T1000 (cell line): ENCODE data around the gene CEACAM4.

Experiments
- DNase-seq: peaks from one replicate; lab custom pipeline; 2025; ENCODE audit warnings: mixed read lengths; lab: John Stamatoyannopoulos, UW

The CEACAM4 gene

DNA sequence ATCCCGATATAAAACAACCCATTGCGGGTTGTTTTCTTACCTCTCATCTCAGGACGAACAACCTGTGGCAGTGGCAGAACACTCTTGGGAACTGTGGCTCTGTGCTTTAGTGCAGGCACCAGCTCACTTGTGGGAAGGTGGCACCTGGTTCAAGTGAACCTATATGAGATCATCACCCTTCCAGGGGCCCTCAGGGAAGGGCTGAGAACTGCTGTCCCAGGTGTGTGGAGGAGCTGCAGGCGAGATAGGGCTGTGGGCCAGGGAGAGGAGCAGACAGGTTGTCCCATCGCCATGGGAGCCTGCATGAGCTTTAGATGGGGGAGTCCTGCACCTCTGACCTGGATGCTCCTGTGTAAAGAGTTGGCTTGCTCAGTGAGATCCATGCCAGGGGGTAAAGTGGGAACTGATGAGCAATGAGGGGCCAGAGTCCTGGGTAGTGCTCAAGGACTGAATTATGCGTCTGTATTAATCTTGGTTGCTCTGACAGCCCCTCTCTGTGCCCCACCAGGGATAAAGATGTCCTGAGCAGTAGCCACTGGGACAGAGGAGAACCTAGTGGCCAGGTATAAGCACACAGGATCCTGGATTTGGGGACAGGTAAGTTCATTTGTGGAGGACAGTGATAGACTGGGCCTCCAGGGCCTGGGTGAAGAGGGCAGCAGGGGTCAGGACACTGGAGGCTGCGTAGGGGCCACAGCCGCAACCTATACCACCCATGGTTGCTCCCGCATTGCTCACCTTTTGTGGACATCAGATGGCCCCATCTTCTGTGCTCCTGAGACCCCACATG, 8.7 kb downstream of the CEACAM4 start:
- DNase-seq, result no peak

DNA sequence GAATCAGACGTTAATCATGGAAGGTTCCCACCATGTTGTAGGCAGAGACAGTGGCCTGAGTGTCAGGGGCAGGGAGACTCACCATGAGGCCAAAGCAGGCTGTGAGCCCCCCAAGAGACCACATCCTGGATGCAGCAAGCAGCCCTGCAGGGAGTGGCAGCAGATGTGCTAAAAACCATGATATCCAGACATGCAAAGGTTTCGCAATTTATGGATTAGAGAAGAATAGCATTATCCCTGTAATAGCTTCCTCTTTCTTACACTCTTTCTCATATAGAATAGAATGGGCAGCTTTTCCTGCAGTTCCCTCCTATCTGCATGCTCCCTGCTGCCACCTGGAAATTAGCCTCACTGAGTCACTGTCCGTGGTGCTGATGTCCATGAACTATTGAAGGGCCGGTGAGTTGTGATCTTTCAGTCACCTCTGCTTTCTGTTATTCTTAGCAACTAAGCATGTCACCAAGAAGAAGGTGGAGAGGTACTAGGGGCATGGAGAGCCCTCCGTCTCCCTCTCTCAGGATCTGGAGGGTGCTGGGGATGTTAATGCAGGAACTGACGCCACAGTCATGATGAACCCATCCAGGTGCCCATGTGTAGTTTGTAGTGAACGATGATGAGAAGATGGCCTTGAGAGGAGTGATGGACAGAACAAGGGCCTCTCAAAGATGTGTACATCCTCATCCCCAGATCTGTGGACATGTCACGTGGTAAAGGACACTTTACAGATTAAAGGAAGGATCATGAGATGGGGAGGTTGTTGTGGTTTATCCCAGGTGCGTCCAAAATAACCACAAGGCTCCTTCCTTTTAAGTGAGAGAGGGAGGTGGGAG, 9.9 kb downstream of the CEACAM4 start:
- no peak for DNase-seq

DNA sequence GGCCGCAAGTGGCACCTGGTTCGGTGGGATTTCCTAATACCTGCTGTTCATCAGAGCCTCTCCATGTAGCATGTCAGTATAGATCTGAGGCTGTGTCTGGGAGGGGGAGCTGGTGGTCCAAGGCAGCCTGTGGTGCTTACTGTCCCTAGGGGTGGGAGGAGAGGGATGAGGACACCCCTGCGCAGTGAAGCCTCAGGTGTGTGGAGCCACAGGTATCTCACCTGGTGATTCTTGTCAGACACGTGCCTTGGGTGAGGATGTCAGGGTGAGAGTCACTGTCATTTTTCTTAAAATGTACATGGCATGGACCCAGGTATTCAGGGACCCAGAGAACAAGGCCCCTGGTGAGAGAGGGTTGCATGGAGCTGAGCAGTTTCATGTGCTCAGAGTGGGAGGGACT, 11.7 kb downstream of the CEACAM4 start:
- DNase-seq, result no peak

DNA sequence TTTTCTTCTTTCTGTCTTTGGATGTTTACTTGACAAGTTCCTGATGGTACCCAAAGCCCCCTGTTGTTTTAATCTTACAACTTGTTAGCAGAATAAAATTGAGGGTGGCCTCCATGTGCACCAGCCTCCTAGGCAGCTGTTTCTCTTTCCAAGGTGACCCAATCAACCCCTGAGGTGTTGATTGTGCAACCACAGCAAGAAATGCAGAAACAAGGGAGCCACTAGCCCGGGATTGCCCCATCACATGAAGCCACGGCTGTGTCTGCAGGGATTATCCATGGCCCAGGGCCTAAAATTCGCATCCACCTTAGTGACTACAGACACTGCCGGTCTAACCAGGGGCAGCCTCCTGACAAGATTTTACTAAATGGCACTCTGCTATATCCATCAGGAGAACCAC, 14.4 kb downstream of the CEACAM4 start:
- DNase-seq, result no peak

DNA sequence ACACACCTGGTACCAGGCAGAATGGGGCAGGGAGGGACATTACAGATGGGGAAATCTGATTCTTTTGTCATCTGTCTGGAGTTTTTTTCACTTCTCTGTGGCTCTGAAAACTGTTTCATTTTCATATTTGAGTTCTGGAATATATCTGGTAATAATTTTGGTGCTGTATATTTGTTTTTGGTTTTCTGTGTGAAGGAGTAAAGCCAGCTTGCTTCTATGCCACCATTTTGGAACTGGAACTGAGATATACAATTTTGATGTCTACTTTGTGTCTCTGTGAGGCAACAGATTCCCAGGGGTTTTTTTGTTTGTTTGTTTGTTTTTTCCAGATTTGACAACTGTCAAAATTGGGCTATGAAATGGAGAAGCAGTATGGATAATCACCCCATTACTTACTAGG, 16.1 kb downstream of the CEACAM4 start:
- DNase-seq, result no peak

DNA sequence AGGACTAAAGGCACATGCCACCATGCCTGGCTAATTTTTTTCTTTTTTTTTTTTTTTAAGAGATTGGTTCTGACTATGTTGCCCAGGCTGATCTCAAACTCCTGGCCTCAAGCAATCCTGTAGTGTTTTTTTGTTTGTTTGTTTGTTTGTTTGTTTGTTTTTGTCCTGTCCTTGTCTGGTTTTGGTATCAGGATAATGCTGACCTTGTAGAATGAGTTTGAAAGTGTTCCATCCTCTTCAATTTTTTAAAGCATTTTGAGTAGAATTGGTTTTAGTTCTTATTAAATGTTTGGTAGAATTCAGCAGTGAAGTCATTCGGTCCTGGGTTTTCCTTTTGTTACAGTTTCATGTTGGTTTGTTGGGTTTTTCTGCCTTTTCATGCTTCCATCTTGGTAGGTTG, 19.2 kb downstream of the CEACAM4 start:
- DNase-seq, result no peak

DNA sequence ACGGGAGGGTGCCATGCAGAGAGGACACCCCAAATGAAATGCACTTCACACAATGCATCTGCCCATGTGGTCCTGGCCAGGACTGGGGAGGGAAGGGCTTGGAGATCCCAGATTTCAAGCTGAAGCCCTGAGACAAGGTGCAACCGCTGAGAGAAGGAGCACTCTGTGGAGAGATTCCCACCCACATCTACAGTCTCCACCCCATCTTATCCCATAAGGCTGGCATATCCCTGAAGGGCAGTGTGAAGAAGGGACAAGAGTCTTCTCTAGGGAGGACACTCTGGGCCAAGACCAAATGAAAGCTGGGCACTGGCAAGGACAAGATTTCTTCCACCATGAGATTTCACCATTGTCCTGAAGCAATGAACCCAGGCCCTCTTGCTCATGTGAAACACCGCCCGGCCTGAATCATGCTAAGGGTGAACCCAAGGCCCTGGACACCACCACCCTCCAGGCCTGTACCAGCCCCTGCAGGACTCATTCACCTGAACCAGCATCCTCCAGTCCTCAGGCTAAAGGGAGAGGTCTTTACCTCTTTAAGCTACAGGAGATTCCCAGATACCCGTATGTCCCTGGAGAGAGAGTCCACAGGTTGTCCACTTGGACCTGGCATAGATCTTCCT, 20.5 kb downstream of the CEACAM4 start:
- DNase-seq, result no peak

DNA sequence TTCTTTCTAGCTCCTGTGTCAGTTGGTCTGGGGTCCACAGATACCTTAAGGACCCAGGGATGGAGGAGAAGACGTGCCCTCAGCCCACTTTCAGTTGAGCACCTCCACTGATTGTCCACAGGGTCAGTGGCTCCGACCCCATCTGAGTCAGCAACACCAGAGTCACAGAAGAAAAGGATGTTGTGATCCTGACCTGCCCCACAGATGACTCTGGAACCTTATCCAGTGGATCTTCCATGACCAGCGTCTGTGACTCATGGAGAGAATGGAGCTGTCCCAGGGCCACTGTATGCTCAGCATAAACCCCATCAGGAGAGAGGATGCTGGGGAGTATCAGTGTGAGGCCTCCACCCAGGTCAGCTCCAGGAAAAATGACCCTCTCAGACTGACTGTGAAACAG, 22.0 kb downstream of the CEACAM4 start:
- DNase-seq, result no peak

DNA sequence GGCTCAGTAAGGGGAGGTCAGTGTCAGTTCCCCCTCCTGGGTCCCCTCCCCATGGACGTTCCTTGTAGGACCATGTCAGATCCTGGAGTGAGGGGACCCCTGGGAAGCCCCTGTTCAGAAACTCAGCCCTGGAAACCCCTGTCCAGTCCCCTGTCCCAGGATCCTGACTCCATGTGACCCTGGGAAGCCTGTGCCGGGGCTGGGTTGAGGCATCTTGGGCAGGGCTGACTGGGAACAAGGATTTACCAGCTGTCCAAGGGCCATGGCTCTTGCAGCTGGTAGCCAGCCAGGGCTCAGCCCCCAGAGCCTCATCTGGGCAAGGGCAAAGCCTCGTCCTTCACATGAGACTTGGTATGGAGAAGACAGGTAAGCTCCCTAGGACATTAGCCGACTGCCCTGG, 25.1 kb downstream of the CEACAM4 start:
- no peak for DNase-seq

DNA sequence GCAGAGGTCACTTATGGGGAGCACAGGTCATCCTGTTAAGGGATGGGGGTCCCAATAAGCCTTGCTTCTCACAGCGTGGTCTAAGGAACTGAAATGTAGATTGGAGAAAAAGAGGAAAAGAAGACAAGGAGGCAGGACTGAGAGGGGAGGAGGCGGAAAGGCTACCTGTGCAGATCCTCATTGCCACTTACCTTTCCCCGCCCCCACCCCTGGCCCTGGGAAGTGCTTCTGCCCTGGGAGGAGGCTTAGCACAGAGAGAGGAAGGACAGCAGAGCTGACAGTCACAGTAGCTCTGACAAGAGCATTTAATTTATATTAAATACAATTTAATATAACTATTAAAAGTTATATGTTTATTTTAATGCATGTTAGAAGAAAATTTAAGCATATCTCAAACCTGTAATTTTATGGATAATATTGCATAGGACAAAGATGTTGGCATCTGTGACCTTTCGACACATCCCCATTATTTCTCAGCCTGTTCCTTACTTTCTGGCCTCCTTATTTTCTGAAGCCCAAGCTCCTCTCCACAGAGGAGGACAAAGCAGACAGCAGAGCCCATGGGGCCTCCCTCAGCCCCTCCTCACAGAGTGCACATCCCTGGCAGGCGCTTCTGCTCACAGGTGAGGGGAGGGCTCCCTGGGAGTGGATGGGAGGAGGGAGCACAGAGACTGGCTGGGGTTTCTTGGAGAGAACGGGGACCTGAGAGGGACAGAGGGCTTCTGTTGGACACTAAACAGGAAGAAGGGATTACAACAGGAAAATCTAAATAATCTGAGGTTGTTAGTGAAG, 27.5 kb downstream of the CEACAM4 start:
- DNase-seq, result no peak

DNA sequence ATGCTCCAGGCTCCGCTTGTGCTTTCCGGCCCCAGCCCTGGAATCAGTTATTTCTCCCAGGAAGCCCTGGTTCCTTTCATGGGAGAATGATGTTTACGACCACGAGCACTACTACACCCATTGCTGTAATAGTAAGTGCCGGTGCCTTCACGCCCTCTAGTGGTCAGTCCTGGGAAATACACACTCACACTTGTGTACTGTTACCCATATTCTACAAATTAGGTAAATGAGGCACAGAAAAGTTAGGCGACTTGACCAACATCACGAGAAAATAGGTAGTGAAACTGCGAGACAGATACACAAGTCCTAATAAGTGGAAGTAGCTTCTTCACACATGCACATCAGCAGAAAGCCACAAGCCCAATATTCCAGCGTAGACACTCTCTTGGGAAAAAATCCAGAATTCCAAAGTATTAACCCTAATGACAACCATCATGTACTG, 29.3 kb downstream of the CEACAM4 start:
- peak; percentile 22 for DNase-seq

DNA sequence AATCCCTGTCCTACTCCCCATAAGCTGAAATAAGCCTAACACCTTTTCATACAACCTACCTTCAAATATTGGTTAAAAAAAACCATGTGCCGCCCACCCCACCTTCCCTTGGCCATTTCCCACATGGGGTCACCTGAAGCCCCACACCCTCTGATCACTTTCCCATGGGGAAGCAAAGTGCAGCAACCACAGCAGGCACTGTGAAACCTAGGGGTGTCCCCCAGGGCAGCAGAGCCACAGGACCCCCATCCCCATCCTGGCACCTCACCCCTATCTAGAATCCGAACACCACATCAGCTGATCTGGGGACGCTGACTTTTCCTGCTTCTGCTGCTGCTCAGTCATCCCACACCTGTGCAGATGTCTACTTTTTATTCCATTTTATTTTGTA, 31.0 kb downstream of the CEACAM4 start:
- DNase-seq, result no peak

DNA sequence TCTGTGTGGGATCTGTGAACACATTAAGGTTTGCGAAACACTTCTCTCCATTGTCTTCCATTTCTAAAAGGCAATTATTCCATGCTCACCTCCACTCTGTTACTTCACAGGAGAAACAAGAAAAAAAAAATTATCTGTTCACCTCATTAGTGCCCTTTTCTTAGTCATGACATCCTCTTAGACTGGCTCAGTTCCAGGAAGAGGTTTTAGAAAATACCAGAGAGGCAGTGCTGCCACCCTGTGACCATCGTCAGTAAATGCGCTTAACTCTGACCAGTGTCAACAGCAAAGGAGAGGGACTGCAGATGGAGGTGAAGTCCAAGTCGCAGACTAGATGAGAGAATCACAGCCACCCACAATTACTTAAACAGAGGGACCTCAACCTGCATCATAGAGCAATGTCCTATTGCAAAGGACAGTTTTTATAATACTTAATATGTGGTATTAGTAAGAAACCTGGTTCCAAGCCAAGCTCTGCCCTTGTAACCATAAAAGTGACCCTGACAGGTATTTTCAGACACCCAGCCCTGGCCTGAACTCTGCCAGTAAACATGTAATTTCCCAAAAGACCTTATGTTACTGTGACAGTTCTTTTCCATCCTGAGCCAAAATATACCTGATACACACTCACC, 31.5 kb downstream of the CEACAM4 start:
- peak; percentile 5 for DNase-seq

DNA sequence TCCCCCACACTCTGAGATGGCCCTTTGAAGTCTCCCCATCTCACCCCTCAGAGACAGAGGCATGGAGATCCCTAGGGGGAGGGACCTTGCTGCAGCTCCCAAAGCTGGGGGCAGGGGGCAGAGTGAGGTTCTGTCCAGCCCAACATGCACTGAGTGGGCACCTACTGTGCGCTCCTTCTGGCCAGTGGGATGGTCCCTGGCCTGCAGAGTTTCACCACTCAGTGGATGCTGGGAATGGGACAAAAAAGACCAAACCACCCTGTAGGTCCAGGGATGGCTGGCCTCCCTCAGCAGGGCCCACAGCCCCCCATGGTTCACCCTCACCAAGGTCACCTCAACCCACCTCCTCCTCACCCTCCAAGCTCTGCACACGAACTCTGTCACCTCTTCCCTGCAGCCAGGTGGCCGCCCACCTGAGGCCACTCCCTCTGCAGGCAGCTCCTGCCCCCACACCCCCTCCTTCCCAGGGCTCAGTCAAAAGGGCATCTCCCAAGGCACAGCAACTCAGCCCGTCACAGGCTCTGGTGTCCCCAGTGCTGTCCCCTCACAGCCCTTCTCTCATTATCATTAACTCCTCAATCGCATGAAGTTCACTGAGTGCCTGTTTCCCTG, 34.8 kb downstream of the CEACAM4 start:
- DNase-seq, result no peak

DNA sequence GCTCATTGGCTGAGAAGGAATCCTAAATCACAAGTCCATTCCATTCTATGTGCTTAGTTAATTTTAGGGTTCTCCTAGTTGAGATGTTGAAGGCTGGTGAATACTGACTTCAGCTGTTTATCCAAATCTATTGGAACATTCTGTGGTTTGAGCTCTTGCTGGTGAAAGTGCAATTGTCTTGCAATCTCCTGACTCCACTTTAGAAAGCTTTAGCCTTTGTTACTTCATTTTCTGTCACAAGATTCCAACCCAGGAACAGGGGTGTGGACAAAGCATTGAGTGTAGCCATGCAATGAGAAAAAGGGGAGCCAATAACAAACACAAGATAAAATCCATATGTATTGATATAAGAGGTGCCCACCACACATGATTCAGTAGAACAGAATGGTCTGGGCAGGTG, 35.9 kb downstream of the CEACAM4 start:
- DNase-seq, result no peak

DNA sequence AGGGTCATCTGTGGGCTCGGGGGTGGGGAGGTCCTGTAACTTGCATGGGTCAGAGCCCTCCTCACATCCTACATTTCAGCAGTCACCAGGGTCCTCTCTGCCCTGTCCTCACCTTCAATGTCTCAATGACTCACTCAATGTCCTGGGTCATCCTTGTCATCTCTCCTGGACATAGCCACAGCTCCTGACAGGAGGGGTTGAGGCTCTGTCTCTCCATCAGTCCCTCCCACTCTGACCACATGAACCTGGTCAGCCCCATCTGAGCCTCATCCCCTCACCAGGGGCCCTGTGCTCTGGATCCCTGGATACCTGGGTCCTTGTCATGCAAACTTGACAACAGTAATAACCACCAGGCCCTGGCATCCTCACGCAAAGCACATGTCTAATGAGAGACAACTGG, 37.5 kb downstream of the CEACAM4 start:
- DNase-seq, result no peak

DNA sequence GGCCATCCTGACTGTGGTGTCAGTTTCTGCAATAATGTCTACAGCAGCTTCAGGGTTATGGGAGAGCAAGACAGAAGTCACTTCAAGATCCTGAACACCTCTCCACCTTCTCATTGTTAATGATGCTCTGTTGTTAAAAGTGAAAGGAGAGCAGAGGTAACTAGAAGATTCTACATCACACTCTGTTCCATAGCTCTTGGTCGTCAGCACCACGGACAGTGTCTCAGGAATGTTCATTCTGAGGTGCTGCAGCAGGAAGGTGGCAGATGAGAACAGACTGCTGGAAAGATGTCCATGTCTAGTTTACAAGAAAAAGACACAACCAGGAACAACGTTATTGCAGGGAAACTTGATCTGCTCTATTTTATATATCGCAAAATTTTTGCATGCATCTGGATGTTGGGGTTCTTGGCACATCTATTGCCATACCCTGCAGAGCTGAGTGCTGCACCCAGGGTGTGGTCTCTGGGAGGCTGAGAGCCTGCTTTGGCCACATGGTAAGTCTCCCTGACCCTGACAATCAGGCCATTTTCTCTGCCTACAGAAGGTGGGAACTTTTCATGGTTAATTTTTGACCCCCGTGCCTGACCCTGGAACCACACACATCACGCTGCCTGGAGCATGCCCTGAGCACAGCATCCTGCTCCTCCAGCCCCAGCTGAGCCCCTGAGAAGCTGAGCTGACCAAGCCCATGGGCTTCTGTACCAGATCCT, 38.2 kb downstream of the CEACAM4 start:
- no peak for DNase-seq

DNA sequence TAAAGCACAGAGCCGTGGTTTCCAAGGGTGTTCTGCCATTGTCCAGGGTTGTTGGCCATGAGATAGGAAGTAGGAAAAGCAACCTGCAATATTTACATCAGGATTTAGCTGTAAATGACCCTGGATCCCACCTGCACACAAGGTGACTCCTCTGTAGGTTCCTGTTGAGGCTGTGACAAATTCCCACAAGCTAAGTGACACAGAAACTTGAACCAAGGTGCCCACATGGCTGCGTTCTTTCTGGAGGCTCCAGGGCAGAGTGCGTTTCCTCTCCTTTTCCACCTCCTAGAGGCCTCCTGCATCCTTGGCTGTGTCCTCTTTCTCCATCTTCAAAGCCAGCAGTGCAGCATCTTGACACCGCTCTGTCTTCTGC, 39.0 kb downstream of the CEACAM4 start:
- no peak for DNase-seq

DNA sequence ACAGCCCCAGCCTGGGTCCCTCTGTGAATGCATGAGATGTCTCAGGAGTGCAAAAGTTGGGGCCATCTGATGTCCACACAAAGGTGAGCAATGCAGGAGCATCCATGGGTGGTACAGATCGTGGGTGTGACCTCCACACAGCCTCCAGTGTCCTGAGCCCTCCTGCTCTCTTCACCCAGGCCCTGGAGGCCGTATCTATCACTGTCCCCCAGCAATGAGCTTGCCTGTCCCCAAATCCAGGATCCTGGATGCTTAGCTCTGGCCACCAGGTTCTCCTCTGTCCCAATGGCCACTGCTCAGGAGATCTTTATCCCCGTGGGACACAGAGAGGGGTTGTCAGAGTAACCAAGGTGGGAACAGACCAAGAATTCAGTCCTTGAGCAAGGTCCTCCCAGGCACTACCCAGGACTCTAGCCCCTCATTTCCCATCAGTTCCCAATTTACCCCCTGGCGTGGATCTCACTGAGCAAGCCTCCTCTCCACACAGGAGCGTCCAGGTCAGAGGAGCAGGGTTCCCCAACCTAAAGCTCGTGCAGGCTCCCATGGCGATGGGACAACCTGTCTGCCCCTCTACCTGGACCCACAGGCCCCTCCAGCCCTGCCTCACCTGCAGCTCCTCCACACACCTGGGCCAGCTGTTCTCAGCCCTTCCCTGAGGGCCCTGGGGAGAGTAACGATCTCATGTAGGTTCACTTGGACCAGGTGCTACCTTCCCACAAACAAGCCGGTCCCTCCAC, 39.6 kb downstream of the CEACAM4 start:
- no peak for DNase-seq

DNA sequence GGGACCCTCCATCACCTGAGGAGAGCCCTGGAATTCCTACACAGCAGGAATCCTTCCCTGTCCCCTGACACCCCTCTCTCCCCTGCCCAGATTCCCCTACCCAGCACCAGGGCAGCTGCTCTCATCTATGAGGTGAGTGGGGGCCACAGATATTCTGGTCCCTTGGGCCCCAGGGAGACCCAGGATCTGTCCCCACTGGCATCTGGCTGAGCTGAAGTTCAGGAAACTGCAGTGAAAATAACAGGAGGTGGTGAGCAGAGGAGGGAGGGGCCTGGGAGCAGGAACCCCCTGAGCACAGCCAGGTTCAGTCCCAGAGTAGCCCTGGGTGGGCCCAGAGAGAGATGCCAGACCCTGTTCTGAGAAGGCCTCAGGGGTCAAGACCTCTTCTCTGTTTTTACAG, 40.8 kb downstream of the CEACAM4 start:
- no peak for DNase-seq
